Upper lobe of left lung (tissue), 6 donors: Measurements from ENCODE around the gene TMCC3. TPM values are rescaled to one million over a fixed set of nuclear protein-coding genes. Genes with fewer than 3 reads are reported as not detected.
A peak's percentile ranks its signal among the peaks of the same experiment; 100 is the strongest.

Experiments used
- ATAC-seq, 2 donors: fragments of 200-7000 bp; cut with Tn5 transposase; one replicate each; pipeline ENCODE4 v1.9.1; 2022; ENCODE audit warnings: mild to moderate bottlenecking in 2 of 2, moderate library complexity in 2 of 2; ENCODE audit not compliant: low FRiP score in 2 of 2
- DNase-seq, 2 donors: peaks; one replicate each; pipeline ENCODE4 v3.0.0-alpha.2; 2019 to 2020
- H3K27ac ChIP-seq, 4 donors: fragments of 200-600 bp; sonication (generic); one replicate each; pipeline ENCODE4 v1.5.1; 2016 to 2019
- H3K27me3 ChIP-seq, 4 donors: fragments of 200-600 bp; sonication (generic); one replicate each; pipeline ENCODE4 v1.5.1; 2017 to 2019
- H3K36me3 ChIP-seq, 4 donors: fragments of 200-600 bp; sonication (generic); one replicate each; pipeline ENCODE4 v1.5.1; 2016 to 2019
- H3K4me1 ChIP-seq, 4 donors: fragments of 200-600 bp; sonication (generic); one replicate each; pipeline ENCODE4 v1.5.1; 2018 to 2019
- H3K4me3 ChIP-seq, 4 donors: fragments of 200-600 bp; sonication (generic); one replicate each; pipeline ENCODE4 v1.5.1; 2017 to 2019; ENCODE audit warnings: mild to moderate bottlenecking in 2 of 4, moderate library complexity in 1 of 4
- H3K9me3 ChIP-seq, 4 donors: fragments of 200-600 bp; sonication (generic); one replicate each; pipeline ENCODE4 v1.5.1; 2018 to 2019
- EP300 ChIP-seq, 4 donors: sonication (generic); formaldehyde crosslinking; IDR thresholded peaks; one replicate each; pipeline ENCODE4 v1.5.1; 2017; ENCODE audit warnings: antibody characterized with exemption in 4 of 4, control low read depth in 2 of 4
- POLR2A ChIP-seq, 4 donors: fragments of 450-650 bp; IDR thresholded peaks; one replicate each; pipeline ENCODE4 v1.5.1; 2016 to 2017; ENCODE audit warnings: antibody characterized with exemption in 4 of 4, mild to moderate bottlenecking in 2 of 4
- POLR2AphosphoS5 ChIP-seq, 2 donors: sonication (generic); formaldehyde crosslinking; IDR thresholded peaks; one replicate each; pipeline ENCODE4 v1.5.1; 2017; ENCODE audit warnings: antibody characterized with exemption in 2 of 2
- WGBS, 2 donors: methylation state at CpG; one replicate each; pipeline ENCODE4 v1.1.5; 2017 to 2018; 5-methylcytosine and 5-hydroxymethylcytosine counted together
- small RNA-seq, 4 donors: library from RNA; depleted of rRNA; stranded (forward); fragments of <200 nt; gene quantifications; one replicate each; pipeline ENCODE3, GENCODE V24; 2016
- total RNA-seq, 6 donors: library from RNA; depleted of rRNA in 4 of 6; stranded (reverse); fragments of >200 nt in 4 of 6; gene quantifications; one replicate each; pipeline versions ENCODE4 v1.1.0 to v1.2.1, GENCODE V29; 2016 to 2021
- TF ChIP-seq, protein P1 (sequence below), 6 experiments: fragments of 450-650 bp in 4 of 6; fragments of 200-600 bp in 2 of 6; sonication (generic) in 2 of 6; IDR thresholded peaks; one replicate each; pipeline ENCODE4 v1.5.1; 2016 to 2019; ENCODE audit warnings: antibody characterized with exemption in 6 of 6
- donor health status: DM: no; HTN: no; CAD: no; lungs with moderate emphysema.
- donor health status: DM: no; HTN: yes; CAD: no; lungs with severe emphysema.

The TMCC3 gene
- total RNA-seq, 6 donors from 2014 or later: 5.4 to 17.4 (median 12.7) TPM

DNA sequence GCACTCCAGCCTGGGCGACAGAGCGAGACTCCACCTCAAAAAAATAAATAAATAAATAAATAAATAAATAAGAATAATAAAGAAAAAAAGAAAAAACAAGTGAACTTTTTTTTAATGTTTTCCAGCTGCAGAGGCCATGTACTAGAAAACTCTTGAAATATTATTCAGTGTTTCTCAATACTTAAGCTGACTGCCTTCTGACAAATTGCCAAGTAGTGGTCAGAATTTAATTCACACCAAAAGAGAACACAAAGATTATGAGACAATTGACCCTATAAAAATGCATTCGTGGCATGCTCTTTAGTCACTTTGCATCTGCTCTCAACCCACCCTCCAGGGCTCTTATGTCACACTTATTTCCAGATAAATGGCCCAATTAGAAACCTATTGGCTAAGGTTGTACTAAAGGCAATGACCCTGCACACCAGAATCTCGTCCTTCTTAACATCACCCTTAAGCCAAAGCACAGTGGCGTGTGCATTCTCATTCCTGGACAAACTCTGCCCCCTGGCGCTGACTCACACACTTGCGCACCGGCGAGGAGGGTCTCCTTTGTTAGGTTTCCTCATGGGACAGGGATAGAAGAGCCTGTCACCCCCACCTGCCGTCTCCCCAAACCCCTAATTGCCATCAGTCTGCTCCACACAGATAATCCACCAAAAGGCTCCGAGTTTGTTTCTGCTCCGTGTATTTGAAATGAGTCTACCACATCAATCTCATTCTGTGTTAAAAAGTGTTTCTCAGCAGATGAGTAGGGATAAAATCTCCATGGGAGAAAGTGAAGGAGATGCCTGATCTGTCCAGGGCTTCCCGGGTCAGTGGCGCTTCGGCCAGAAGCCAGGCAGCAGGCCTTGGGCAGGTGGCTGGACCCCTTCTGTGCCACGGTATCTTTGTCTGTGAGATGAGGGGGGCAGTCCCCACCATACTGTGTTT is 117.6 kb downstream of the TMCC3 start:
- Histone ChIP-seq H3K27me3 (no peaks in the 10 kb centered on the region), H3K27ac (no peak overlapping the region), H3K9me3 (no peaks in the 10 kb centered on the region), H3K4me3 (no peak overlapping the region), H3K4me1 (peaks cover 0 to 7% (median 3%) of the 10 kb centered on the region in 4 donors), H3K36me3 (no peaks in the 10 kb centered on the region)
- WGBS, 2 donors: 30 to 44% methylated on average over 15 of the region's 16 CpGs
- TF ChIP-seq EP300 (IDR thresholded peaks at IDR 0.05) (no peak), POLR2AphosphoS5 (IDR thresholded peaks at IDR 0.05) (no peak), POLR2A (IDR thresholded peaks at IDR 0.05) (no peak)
- TF ChIP-seq, protein P1, sequence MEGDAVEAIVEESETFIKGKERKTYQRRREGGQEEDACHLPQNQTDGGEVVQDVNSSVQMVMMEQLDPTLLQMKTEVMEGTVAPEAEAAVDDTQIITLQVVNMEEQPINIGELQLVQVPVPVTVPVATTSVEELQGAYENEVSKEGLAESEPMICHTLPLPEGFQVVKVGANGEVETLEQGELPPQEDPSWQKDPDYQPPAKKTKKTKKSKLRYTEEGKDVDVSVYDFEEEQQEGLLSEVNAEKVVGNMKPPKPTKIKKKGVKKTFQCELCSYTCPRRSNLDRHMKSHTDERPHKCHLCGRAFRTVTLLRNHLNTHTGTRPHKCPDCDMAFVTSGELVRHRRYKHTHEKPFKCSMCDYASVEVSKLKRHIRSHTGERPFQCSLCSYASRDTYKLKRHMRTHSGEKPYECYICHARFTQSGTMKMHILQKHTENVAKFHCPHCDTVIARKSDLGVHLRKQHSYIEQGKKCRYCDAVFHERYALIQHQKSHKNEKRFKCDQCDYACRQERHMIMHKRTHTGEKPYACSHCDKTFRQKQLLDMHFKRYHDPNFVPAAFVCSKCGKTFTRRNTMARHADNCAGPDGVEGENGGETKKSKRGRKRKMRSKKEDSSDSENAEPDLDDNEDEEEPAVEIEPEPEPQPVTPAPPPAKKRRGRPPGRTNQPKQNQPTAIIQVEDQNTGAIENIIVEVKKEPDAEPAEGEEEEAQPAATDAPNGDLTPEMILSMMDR (IDR thresholded peaks at IDR 0.05): peak; percentile 64 to 82 (median 76)
- DNase-seq (peak; percentile 32 to 66), ATAC-seq (peak; percentile 70 to 92)

DNA sequence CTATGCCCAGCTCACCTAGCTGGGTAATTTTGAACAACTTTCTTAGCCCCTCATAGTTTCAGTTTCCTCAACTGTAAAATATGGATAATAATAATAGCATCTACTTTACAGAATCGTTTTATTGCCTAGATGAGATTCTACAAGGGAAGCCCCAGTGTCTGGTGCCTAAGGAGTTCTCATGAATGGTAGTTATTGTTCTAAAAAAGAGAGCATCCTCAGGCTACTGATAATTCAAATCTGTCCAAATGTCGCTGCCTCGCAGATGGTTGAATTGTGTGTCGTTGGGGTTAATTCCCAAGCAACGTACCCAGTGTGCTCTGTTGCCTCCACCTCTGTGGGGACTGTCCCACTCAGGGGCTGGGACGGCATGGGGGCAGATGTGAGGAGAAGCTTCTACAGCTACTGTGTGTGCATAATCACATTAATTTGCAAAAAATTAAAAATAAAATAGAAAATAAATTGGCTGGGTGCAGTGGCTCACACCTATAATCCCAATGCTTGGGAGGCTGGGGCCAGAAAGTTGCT is 119.1 kb downstream of the TMCC3 start:
- DNase-seq (no peak), ATAC-seq (no peak)
- Histone ChIP-seq H3K36me3 (no peaks in the 10 kb centered on the region), H3K4me3 (no peak overlapping the region), H3K9me3 (no peaks in the 10 kb centered on the region), H3K27me3 (no peaks in the 10 kb centered on the region), H3K27ac (no peak overlapping the region), H3K4me1 (peaks cover 0 to 7% (median 3%) of the 10 kb centered on the region in 4 donors)
- TF ChIP-seq EP300 (IDR thresholded peaks at IDR 0.05) (no peak), POLR2AphosphoS5 (IDR thresholded peaks at IDR 0.05) (no peak), POLR2A (IDR thresholded peaks at IDR 0.05) (no peak)
- TF ChIP-seq, protein P1 (IDR thresholded peaks at IDR 0.05): no peak
- WGBS, 2 donors: 89 to 98% methylated on average over 6 of the region's 6 CpGs

DNA sequence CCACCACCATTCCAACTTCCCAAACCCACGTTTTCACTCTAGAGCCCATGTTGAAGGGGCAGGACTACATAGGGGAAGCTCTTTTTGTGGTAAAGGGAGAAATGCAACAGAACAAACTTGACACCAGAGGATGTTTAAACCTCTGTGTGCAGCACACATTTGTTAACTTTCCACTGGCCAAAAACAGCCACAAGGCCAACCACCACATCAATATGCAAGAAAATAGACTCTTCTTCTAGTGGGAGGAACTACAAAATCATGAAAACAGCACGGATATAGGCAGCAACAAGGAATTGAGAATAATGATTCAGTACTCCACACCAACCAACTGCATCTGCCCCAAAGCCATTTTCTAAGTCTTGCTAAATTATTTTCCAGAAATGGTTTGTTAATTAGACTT is 124.4 kb downstream of the TMCC3 start:
- no peak for ATAC-seq
- H3K9me3 ChIP-seq: no peaks in the 10 kb centered on the region
- no peak for DNase-seq
- H3K4me3 ChIP-seq: no peak overlapping the region
- no peaks in the 10 kb centered on the region for H3K36me3 ChIP-seq
- H3K27ac ChIP-seq: no peak overlapping the region
- no peaks in the 10 kb centered on the region for H3K4me1 ChIP-seq
- TF ChIP-seq, protein P1 (IDR thresholded peaks at IDR 0.05): no peak
- TF ChIP-seq POLR2AphosphoS5 (IDR thresholded peaks at IDR 0.05) (no peak), EP300 (IDR thresholded peaks at IDR 0.05) (no peak), POLR2A (IDR thresholded peaks at IDR 0.05) (no peak)
- WGBS, 2 donors: 34 to 56% methylated on average over 2 of the region's 2 CpGs
- H3K27me3 ChIP-seq: no peaks in the 10 kb centered on the region

Small RNAs within 50 kb of the gene (small RNA-seq; reads per million reads assigned to genes)
- 0 reads per million in 4 donors for gene LSM3P2
- 0 reads per million in 4 donors for gene MIR5700

Other genes with a start within 250 kb of the TMCC3 start
- 10 to 100 TPM in 4 of 6 donors, 1 to 10 TPM in 2; 9.7 to 40.9 (median 16.2) TPM for gene CEP83, start 190.7 kb downstream of the TMCC3 start, total RNA-seq